GM23338 (cell line): ENCODE measurements around the gene LYZL2. TPM values are rescaled to one million over a fixed set of nuclear protein-coding genes. Genes with fewer than 3 reads are reported as not detected.
"Not testable (repeated sequence)": the region's sequence is repeated elsewhere in the genome, so short reads cannot be mapped to it uniquely, and the experiment has no call there.

Experiments used
- ATAC-seq: fragments of 200-7000 bp; cut with Tn5 transposase; 3 replicates; pipeline ENCODE4 v1.9.1; 2020
- DNase-seq: peaks from one replicate; pipeline ENCODE4 v3.0.0-alpha.2; 2015; ENCODE audit warnings: low spot score
- H2AFZ ChIP-seq: fragments of 200-600 bp; sonication (generic); 2 replicates; pipeline ENCODE4 v1.8.0; 2016; ENCODE audit warnings: antibody characterized with exemption, mild to moderate bottlenecking, moderate library complexity
- H3F3A ChIP-seq: fragments of 200-600 bp; sonication (generic); replicated peaks from 2 replicates; pipeline ENCODE4 v1.8.0; 2017; ENCODE audit warnings: antibody characterized with exemption, mixed run types, low read depth
- H3K27ac ChIP-seq: fragments of 200-600 bp; sonication (generic); 2 replicates; pipeline ENCODE4 v1.6.1; 2016; ENCODE audit warnings: low read depth
- H3K27me3 ChIP-seq: fragments of 200-600 bp; sonication (generic); 2 replicates; pipeline ENCODE4 v1.8.0; 2016; ENCODE audit warnings: mild to moderate bottlenecking, mixed run types, moderate library complexity; ENCODE audit not compliant: insufficient read depth
- H3K36me3 ChIP-seq: fragments of 200-600 bp; sonication (generic); 2 replicates; pipeline ENCODE4 v1.8.0; 2016; ENCODE audit warnings: mild to moderate bottlenecking; ENCODE audit not compliant: insufficient read depth
- H3K4me1 ChIP-seq: fragments of 200-600 bp; sonication (generic); 2 replicates; pipeline ENCODE4 v1.8.0; 2016; ENCODE audit warnings: mild to moderate bottlenecking, moderate library complexity; ENCODE audit not compliant: insufficient read depth
- H3K4me2 ChIP-seq: fragments of 200-600 bp; sonication (generic); 2 replicates; pipeline ENCODE4 v1.7.1; 2017; ENCODE audit warnings: mixed run types
- H3K4me3 ChIP-seq: fragments of 200-600 bp; sonication (generic); 2 replicates; pipeline ENCODE4 v1.6.1; 2016; ENCODE audit warnings: mixed run types
- H3K79me2 ChIP-seq: fragments of 200-600 bp; sonication (generic); replicated peaks from 2 replicates; pipeline ENCODE4 v1.8.0; 2017; ENCODE audit warnings: mild to moderate bottlenecking; ENCODE audit not compliant: insufficient read depth
- H3K9me2 ChIP-seq: fragments of 200-600 bp; sonication (generic); 2 replicates; pipeline ENCODE4 v1.8.0; 2017; ENCODE audit not compliant: insufficient read depth
- H4K20me1 ChIP-seq: fragments of 200-600 bp; sonication (generic); replicated peaks from 2 replicates; pipeline ENCODE4 v1.8.0; 2017; ENCODE audit warnings: mild to moderate bottlenecking; ENCODE audit not compliant: insufficient read depth
- H3K27ac Mint-ChIP-seq: 2 replicates; pipeline ENCODE4 v1.8.0; 2020; ENCODE audit warnings: inconsistent platforms, mild to moderate bottlenecking, moderate library complexity, mixed read lengths
- H3K27me3 Mint-ChIP-seq: 3 replicates; pipeline ENCODE4 v1.8.0; 2022; ENCODE audit warnings: low read depth, mild to moderate bottlenecking, moderate library complexity, mixed read lengths, inconsistent platforms; ENCODE audit not compliant: insufficient read depth, poor library complexity
- H3K36me3 Mint-ChIP-seq: 3 replicates; pipeline ENCODE4 v1.8.0; 2021; ENCODE audit warnings: low read depth, mild to moderate bottlenecking, inconsistent platforms, moderate library complexity, mixed read lengths
- H3K4me1 Mint-ChIP-seq: 3 replicates; pipeline ENCODE4 v1.8.0; 2020; ENCODE audit warnings: mild to moderate bottlenecking, inconsistent platforms, mixed read lengths
- H3K4me3 Mint-ChIP-seq: 3 replicates; pipeline ENCODE4 v1.8.0; 2021; ENCODE audit warnings: moderate library complexity, mild to moderate bottlenecking, inconsistent platforms, mixed read lengths
- H3K9me3 Mint-ChIP-seq: 3 replicates; pipeline ENCODE4 v1.8.0; 2020; ENCODE audit warnings: moderate library complexity, mild to moderate bottlenecking, inconsistent platforms, mixed read lengths
- CREB1 ChIP-seq: fragments of 250-450 bp; sonication (Bioruptor Pico); IDR thresholded peaks from 2 replicates; pipeline ENCODE4 v1.5.0; 2020; ENCODE audit warnings: low read depth, mild to moderate bottlenecking, moderate library complexity
- EZH2phosphoT487 ChIP-seq: fragments of 200-600 bp; sonication (generic); IDR thresholded peaks from one replicate; pipeline ENCODE4 v1.8.1; 2018; ENCODE audit warnings: antibody characterized with exemption; ENCODE audit not compliant: unreplicated experiment
- JUNB ChIP-seq: IDR thresholded peaks from one replicate; pipeline ENCODE4 v1.6.1; 2016; ENCODE audit warnings: antibody characterized with exemption; ENCODE audit not compliant: unreplicated experiment
- NANOG ChIP-seq: IDR thresholded peaks from 2 replicates; pipeline ENCODE4 v1.6.1; 2016; ENCODE audit warnings: antibody characterized with exemption, borderline replicate concordance
- ZNF331 ChIP-seq: fragments of 250-450 bp; sonication (Bioruptor Pico); IDR thresholded peaks from 2 replicates; pipeline ENCODE4 v1.5.0; 2020; ENCODE audit warnings: low read depth, mild to moderate bottlenecking, moderate library complexity
- ZNF462 ChIP-seq: fragments of 250-450 bp; sonication (Bioruptor Pico); IDR thresholded peaks from 2 replicates; pipeline ENCODE4 v1.5.0; 2020; ENCODE audit warnings: mild to moderate bottlenecking, moderate library complexity
- polyA plus RNA-seq: library from polyadenylated mRNA; unstranded; fragments of >200 nt; fragmentation: Nextera tagmentation; extraction: Ambion mirVana; gene quantifications from 2 replicates; pipeline ENCODE4 v1.2.1, GENCODE V29; 2016
- total RNA-seq: library from RNA; depleted of rRNA; stranded (reverse); fragments of >200 nt; shearing (Covaris generic); gene quantifications from 2 replicates; pipeline ENCODE4 v1.2.3, GENCODE V29; 2014
- TF ChIP-seq, protein P1 (sequence below): IDR thresholded peaks from 2 replicates; pipeline ENCODE4 v1.6.1; 2016; ENCODE audit warnings: antibody characterized with exemption

Gene LYZL2
- total and polyA plus RNA-seq, 2 experiments from 2014 or later, result not detected

DNA sequence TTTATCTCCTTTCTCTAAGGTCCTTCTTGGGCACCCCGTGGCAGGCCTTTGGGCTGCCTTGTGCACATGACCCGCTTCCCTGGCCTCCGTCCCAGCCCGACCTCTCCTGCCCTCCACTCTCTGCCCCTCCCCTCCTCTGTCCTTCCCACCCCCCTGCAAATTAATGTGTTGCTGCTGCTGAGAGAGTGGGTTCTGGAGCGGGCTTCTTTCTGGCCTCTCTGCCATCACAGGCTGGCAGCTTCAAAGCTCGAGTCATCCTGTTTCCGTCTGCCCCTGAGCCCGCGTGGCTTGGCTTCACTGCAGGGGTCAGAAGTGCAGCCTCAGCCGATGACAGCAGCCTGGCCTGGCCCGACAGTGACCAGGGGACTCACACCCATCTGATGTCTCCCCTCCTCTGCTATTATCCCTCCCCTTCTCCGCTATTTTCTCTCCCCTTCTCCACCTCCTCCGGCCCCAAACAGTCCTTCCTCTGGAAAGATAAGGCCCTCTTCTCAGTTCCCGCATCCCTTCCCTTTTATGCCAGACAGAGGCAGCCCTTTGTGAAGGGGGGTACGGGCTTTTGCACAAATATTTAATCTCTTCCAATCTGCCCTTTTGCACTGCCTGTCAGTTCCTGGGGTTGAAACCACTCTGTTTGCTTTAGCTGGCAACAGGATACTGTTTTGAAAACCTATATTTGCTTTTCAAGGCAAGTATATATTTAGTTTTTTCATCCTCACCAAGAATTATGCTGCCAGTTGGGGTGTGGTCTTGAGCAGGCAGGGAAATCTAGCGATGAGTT is 24.0 kb downstream of the LYZL2 start:
- not testable (repeated sequence) for H3K27me3 ChIP-seq, H3K9me3 Mint-ChIP-seq, H3K9me2 ChIP-seq, H3K4me2 ChIP-seq, H3K36me3 ChIP-seq, H3K4me3 ChIP-seq, H4K20me1 ChIP-seq, H3K27ac ChIP-seq, H3K4me1 ChIP-seq, H3K36me3 Mint-ChIP-seq, H3K27ac Mint-ChIP-seq, H3F3A ChIP-seq, H3K4me3 Mint-ChIP-seq, H3K79me2 ChIP-seq, DNase-seq
- H3K27me3 Mint-ChIP-seq, result peaks cover 15% of the 10 kb centered on the region
- peak; percentile 61 for ATAC-seq
- H2AFZ ChIP-seq, result 0 out of 2 replicates have a peak overlapping the region, but pooled peaks have one; percentile 32
- H3K4me1 Mint-ChIP-seq, result peaks cover 12% of the 10 kb centered on the region

- Mint-ChIP-seq H3K27ac (no peak overlapping the region), H3K36me3 (peaks cover 4% of the 10 kb centered on the region; the same call in 1 of the 3 replicates), H3K27me3 (peaks cover 17% of the 10 kb centered on the region), H3K9me3 (peaks cover 5% of the 10 kb centered on the region; the same call in 2 of the 3 replicates), H3K4me1 (peaks cover 21% of the 10 kb centered on the region), H3K4me3 (no peak overlapping the region)
- no peak overlapping the region for H2AFZ ChIP-seq
- H3K27me3 ChIP-seq, result peaks cover under 1% of the 10 kb centered on the region; the same call in 1 of the 2 replicates
- no peaks in the 10 kb centered on the region for H3K36me3 ChIP-seq
- TF ChIP-seq EZH2phosphoT487 (no peak), ZNF462 (CRISPR knock-in tag) (no peak), ZNF331 (CRISPR knock-in tag) (no peak), CREB1 (CRISPR knock-in tag) (no peak), NANOG (no peak), JUNB (no peak)
- TF ChIP-seq, protein P1, sequence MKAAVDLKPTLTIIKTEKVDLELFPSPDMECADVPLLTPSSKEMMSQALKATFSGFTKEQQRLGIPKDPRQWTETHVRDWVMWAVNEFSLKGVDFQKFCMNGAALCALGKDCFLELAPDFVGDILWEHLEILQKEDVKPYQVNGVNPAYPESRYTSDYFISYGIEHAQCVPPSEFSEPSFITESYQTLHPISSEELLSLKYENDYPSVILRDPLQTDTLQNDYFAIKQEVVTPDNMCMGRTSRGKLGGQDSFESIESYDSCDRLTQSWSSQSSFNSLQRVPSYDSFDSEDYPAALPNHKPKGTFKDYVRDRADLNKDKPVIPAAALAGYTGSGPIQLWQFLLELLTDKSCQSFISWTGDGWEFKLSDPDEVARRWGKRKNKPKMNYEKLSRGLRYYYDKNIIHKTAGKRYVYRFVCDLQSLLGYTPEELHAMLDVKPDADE, result no peak
- no peak overlapping the region for H3K27ac ChIP-seq
- no peaks in the 10 kb centered on the region for H3K79me2 ChIP-seq
- no peak for DNase-seq
- no peaks in the 10 kb centered on the region for H3F3A ChIP-seq
- no peak overlapping the region for H3K4me2 ChIP-seq
- no peak overlapping the region for H3K4me3 ChIP-seq
- no peaks in the 10 kb centered on the region for H3K9me2 ChIP-seq
- H3K4me1 ChIP-seq, result no peaks in the 10 kb centered on the region
- no peaks in the 10 kb centered on the region for H4K20me1 ChIP-seq
- no peak for ATAC-seq
These were observed 26.0 kb downstream of the LYZL2 start for GRCh38 chr10:30603589-30603988.
